ENCODE data around the gene RHOB.

DNA sequence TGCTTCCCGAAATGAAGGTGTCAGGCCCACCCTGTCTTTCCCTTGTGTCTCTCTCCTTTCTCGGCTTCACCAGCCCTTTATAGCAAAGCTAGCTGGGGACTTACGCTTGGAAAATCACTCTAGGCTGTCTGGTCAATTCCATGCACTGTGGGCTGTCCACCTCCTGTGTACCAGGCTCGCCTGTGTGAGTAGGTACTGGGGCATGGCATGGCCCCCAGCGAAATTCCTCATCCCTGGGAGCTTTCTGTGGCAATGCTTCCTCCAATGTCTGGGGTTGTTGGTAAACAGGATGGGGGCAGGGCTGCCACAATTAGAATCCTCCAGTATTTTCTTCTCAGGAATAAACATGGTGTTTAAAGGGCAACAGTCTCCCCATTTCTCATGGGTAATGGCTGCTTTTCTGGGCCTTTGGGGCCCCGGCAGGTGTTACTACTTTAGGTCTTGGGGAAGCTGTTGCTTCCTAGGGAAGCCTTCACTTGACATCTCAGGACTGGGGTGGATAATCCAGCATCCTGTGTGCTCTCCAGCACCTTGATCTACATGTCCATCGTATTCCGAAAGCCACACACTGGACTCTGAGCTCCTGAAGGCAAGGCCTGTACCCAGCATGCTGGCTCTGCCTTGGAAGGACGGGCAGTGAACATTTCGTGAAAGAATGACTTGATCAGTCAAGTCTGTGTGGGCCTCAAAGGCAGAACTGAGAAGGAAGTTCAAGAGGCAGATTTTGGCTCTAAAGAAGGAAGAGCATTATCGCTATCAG, 21.1 kb downstream of the RHOB start:
- TF ChIP-seq, protein P1, sequence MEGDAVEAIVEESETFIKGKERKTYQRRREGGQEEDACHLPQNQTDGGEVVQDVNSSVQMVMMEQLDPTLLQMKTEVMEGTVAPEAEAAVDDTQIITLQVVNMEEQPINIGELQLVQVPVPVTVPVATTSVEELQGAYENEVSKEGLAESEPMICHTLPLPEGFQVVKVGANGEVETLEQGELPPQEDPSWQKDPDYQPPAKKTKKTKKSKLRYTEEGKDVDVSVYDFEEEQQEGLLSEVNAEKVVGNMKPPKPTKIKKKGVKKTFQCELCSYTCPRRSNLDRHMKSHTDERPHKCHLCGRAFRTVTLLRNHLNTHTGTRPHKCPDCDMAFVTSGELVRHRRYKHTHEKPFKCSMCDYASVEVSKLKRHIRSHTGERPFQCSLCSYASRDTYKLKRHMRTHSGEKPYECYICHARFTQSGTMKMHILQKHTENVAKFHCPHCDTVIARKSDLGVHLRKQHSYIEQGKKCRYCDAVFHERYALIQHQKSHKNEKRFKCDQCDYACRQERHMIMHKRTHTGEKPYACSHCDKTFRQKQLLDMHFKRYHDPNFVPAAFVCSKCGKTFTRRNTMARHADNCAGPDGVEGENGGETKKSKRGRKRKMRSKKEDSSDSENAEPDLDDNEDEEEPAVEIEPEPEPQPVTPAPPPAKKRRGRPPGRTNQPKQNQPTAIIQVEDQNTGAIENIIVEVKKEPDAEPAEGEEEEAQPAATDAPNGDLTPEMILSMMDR (IDR thresholded peaks at IDR 0.05) = no peak
- TF ChIP-seq POLR2A (IDR thresholded peaks at IDR 0.05) = no peak

Data from tibial nerve (tissue), 3 donors.